NB4 (cell line): Measurements from ENCODE around the gene LDLRAD3.

Experiments used
- CTCF ChIP-seq: IDR thresholded peaks from one replicate; pipeline ENCODE4 v1.5.1; 2012; ENCODE audit warnings: low read depth, low read length
- MYC ChIP-seq: IDR thresholded peaks from 2 replicates; pipeline ENCODE4 v1.6.1; 2011; ENCODE audit warnings: low read depth, low read length

- TF ChIP-seq MYC = no peak
- no peak for TF ChIP-seq CTCF
Observed at GRCh38 chr11:36035454-36035853, 91.6 kb downstream of the LDLRAD3 start.
